ENCODE results near the gene KRTDAP. TPM values are rescaled to one million over a fixed set of nuclear protein-coding genes. Genes with fewer than 3 reads are reported as not detected.
A peak's percentile ranks its signal among the peaks of the same experiment; 100 is the strongest.

Gene KRTDAP
- total RNA-seq, 1 donor from 2014 or later = not detected

GRCh38 chr19:35495107-35496064, 5.1 kb upstream of the KRTDAP start:
- Mint-ChIP-seq H3K27me3 (peaks cover 5% of the 10 kb centered on the region), H3K9me3 (no peaks in the 10 kb centered on the region), H3K4me3 (no peak overlapping the region), H3K4me1 (peaks cover 8% of the 10 kb centered on the region), H3K36me3 (ENCODE audit: low read depth) (no peaks in the 10 kb centered on the region), H3K27ac (no peak overlapping the region)
- intact Hi-C loops (cut with micrococcal nuclease) = loop anchor here (1.0 kb wide), 4 partner anchors 27 to 248 kb away; no protein-coding TSS in a partner anchor
- peak; percentile 67 for TF ChIP-seq CTCF (IDR thresholded peaks at IDR 0.05)
- peak; percentile 100 for ATAC-seq (ENCODE audit: low read depth)
- ChIA-PET POLR2A (interaction anchor here (0.8 to 1.5 kb wide), 8 partner anchors 9 to 223 kb away, joined by 3 to 11 read pairs (median 4); partner anchors contain the start of gene FFAR1), CTCF (interaction anchor here (0.7 to 5.3 kb wide), 32 partner anchors 9 to 428 kb away, joined by 3 to 66 read pairs (median 4); partner anchors contain the start of genes FFAR1 and USF2)
- peak; percentile 62 for DNase-seq

GRCh38 chr19:35493971-35494370, 3.7 kb upstream of the KRTDAP start:
- ChIA-PET POLR2A (no interaction called here), CTCF (interaction anchor here (5.3 kb wide), 1 partner anchor 140 kb away, joined by 66 read pairs; no protein-coding TSS in a partner anchor)
- H3K9me3 Mint-ChIP-seq = no peaks in the 10 kb centered on the region
- no peak overlapping the region for H3K4me3 Mint-ChIP-seq
- intact Hi-C loops (cut with micrococcal nuclease) = no loop called here
- peaks cover 8% of the 10 kb centered on the region for H3K4me1 Mint-ChIP-seq
- ATAC-seq (ENCODE audit: low read depth) (no peak), DNase-seq (no peak)
- peaks cover 8% of the 10 kb centered on the region for H3K27me3 Mint-ChIP-seq
- H3K27ac Mint-ChIP-seq = no peak overlapping the region
- H3K36me3 Mint-ChIP-seq (ENCODE audit: low read depth) = no peaks in the 10 kb centered on the region
- TF ChIP-seq CTCF (IDR thresholded peaks at IDR 0.05) = no peak

- H3K27ac Mint-ChIP-seq = no peak overlapping the region
- ATAC-seq (ENCODE audit: low read depth) (no peak), DNase-seq (no peak)
- H3K4me1 Mint-ChIP-seq = peaks cover 8% of the 10 kb centered on the region
- H3K27me3 Mint-ChIP-seq = peaks cover 8% of the 10 kb centered on the region
- H3K36me3 Mint-ChIP-seq (ENCODE audit: low read depth) = no peaks in the 10 kb centered on the region
- H3K9me3 Mint-ChIP-seq = no peaks in the 10 kb centered on the region
- intact Hi-C loops (cut with micrococcal nuclease) = no loop called here
- POLR2A ChIA-PET = no interaction called here
- no peak for TF ChIP-seq CTCF (IDR thresholded peaks at IDR 0.05)
- H3K4me3 Mint-ChIP-seq = no peak overlapping the region
- CTCF ChIA-PET = interaction anchor here (1.3 kb wide), 1 partner anchor 140 kb away, joined by 4 read pairs; no protein-coding TSS in a partner anchor
These were observed 1.6 kb upstream of the KRTDAP start for GRCh38 chr19:35491836-35492360.

- ChIA-PET CTCF (interaction anchor here (2.5 kb wide), 1 partner anchor 136 kb away, joined by 9 read pairs; no protein-coding TSS in a partner anchor), POLR2A (no interaction called here)
- Mint-ChIP-seq H3K4me3 (no peak overlapping the region), H3K9me3 (no peaks in the 10 kb centered on the region), H3K4me1 (peaks cover 16% of the 10 kb centered on the region), H3K36me3 (ENCODE audit: low read depth) (no peaks in the 10 kb centered on the region), H3K27ac (no peak overlapping the region), H3K27me3 (peaks cover 8% of the 10 kb centered on the region)
- ATAC-seq (ENCODE audit: low read depth) (no peak), DNase-seq (no peak)
- TF ChIP-seq CTCF (IDR thresholded peaks at IDR 0.05) = no peak
- intact Hi-C loops (cut with micrococcal nuclease) = no loop called here
These were observed 1.6 kb downstream of the KRTDAP start for GRCh38 chr19:35488677-35489076.

All from activated B cell treated with CpG ODN at 0.5 μM for 24 hours (primary cell).